Measurements from ENCODE around the gene HIVEP3.
"Not testable (repeated sequence)": the region's sequence is repeated elsewhere in the genome, so short reads cannot be mapped to it uniquely, and the experiment has no call there.

Gene HIVEP3

DNA sequence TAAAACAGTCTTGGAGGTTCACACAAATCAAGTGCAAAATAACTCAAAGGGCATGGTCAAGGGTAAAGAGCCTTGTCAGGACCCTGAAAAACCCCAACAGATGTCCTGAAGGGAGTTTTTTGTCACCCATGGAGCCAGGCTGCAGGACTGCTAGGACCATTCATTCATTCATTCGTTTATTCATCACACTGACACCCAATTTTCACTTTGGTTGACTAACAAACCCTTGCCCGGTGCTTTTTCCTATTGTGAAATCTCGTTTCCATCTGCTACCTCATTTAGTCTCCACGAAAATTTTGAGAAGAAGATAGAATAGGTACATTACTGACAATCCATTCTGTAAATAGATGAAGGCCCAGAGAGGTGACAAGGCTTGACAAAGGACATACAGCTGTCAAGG, 216.0 kb downstream of the HIVEP3 start:
- no peak for DNase-seq

DNA sequence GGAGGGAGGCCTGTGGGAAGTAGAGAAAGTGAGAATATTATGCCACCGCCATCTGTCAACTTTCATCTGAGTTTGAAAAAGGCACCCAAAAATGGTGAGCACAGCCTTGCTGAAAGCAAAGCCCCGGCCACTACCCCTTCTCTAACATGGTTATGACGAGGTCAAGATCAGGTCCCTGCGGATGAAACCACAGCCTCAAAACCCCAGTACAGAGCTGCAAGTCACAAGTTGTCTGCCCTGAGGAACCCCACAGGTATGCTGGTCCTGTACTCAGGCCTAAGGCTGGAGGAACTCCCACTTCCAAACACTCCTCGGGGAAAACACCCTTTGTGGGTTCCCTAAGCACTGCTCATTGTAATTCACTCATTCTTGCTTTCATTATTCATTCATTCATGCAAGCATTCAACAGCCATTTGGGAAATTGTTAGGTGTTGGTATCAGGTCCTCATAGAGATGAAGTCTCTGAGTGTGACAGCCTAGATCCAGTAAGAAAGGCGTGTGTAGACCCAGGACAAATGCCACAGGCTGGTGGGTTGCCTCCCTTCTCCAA, 217.7 kb downstream of the HIVEP3 start:
- no peak for DNase-seq

DNA sequence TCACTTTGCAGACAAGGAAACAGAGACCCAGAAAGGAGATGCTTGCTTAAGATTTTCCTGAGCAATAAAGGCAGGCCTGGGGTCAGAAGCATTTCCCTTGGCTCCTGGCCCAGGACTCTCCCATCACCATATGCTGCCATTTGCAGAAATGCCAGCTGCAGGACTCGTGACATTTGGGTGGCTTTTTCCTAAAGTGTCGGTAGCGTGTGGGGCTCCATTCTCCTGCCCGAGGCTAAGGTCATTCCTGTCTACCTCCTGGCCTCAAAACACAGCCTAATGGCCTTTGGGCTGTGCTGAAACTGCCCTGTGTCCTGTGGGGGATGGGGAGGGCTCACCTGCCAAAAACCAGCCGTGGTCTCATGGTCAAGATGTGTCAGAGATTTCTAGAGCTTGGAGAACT, 218.1 kb downstream of the HIVEP3 start:
- DNase-seq = no peak

DNA sequence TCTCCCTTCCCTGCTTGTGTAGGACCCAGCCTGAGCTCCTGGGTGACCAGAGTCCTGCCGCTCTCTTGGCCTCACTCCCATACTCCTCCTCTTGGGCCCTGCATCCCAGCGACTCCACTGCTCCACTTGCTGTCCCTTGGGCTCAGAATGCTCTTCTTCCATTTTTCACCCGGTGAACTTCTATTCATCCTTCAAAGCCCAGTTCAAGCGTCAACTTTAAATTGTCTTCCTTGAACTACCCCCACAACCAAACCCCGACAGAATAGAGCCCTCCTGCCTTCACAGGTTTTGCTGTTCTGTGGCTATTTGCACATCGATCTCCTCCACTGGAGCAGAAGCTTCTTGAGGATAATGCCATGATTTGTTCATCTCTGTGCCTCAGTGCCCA, 218.9 kb downstream of the HIVEP3 start:
- DNase-seq = no peak

DNA sequence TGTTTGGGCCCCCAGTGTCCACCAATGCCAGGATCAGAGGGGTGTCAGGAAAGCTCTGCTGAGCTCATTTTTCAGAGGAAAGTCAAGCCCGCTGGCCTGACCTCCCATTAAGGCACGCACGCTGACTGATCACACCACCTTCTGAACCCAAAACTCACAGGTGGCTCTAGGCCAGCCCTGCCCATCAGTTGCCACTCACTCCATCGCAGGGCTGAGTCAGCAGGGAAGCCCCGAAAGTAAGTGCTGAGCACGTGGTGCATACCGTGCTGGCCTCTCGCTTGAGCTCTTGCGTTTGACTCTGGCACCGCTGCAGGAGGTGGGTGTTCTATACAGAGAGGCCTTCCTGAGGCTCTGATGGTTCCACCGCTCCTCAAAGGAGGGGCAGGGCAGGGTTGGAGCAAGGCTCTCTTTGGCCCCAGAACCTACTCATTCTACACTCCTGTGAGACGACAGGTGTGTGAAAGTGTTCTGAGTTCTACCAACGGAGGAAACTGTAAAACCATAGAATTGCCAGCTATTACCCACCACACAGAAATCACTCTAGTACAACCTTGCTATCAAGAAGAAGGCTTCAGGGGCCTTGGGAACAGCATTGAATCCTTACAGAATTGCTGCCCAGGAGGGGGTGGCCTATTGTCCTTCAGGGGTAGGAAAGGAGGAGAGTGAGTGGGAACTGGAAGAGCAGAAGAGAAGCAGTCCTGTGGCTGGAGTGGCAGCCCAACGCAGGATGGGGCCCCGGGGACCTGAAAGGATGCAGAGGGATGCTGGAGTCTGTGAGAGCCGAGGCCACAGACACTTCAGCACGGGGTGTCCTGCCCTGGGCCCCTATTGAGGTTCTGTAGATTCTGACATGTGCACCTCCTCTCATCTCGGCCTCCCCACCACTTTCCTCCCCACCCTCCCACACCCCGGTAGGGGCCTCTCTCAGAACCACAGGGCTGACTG, 219.5 kb downstream of the HIVEP3 start:
- no peak for DNase-seq

DNA sequence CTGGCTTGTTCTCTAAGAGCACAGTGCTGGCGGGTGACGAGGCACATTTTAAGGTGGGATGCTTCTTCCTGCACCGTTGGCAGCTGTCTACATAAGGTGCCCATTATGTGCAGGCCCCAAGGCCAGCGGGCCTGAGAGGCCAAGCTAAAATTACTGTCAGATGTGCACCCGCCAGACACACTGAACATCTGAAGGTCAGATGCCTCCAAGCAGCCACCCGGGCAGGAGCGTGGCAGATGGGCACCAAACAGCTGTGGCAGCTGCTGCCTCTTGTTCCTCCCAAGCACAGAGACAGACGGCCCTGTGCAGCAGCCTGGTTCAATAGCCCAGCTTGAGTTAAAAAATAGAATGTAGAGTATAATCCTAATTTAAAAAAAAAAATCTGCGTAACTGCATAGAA, 222.3 kb downstream of the HIVEP3 start:
- no peak for DNase-seq

DNA sequence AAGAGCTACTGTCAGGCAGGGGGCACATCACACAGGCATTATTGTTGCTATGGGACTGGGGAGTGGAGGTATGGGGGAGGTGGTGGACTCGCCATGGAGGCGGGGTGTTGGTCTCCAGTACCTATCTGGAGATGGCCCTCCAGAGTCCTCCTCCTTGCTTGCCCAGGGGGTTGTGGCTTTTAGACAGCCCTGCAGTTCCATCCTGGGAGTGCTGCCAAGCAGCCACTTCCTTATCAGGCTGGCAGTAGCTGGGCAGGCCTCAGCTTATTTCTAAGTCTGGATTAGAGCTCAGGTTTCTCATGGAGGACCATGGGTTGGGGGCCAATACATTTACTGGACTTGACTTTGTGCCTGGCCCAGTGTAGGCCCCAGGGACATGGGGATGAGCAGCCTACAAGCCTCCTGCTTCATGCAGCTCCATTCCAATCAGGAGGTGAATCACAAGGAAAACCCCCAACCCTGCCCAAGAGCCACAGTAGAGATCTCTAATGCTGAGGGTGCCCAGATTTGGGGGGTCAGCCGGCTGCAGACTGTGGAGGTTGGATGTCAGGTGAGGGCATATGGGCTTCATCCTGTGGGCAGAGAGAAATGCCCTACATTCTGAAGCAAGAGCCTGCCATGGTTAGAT, 223.5 kb downstream of the HIVEP3 start:
- DNase-seq = peak; percentile 87

DNA sequence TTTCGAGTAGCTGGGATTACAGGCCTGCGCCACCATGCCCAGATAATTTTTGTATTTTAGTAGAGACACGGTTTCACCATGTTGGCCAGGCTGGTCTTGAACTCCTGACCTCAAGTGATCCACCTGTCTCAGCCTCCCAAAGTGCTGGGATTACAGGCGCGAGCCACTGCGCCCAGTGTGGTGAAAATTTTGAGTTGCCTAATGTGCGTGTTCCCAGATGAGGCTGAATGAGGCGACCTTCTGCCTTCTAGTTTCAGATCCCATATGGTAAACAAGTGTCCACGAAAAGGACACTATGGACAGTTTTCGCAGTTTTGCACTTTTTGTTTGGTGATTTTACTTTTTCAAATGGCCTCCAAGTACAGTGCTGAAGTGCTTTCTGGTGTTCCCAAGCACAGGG, 226.8 kb downstream of the HIVEP3 start:
- DNase-seq = not testable (repeated sequence)

DNA sequence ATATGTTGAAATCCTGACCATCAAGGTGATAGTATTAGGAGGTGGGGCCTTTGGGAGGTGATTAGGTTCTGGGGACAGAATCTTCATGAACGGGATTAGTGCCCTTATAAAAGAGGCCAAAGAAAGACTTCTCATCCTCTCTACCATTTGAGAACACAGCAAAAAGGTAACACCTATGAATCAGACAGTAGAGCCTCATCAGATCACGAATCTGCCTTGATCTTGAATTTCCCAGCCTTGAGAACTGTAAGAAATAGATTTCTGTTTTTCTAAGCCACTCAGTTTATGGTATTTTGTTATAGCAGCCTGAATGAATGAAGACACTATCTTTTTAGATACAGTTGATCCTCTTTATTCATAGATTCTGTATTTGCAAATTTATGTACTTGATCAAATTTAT, 227.3 kb downstream of the HIVEP3 start:
- DNase-seq = no peak

DNA sequence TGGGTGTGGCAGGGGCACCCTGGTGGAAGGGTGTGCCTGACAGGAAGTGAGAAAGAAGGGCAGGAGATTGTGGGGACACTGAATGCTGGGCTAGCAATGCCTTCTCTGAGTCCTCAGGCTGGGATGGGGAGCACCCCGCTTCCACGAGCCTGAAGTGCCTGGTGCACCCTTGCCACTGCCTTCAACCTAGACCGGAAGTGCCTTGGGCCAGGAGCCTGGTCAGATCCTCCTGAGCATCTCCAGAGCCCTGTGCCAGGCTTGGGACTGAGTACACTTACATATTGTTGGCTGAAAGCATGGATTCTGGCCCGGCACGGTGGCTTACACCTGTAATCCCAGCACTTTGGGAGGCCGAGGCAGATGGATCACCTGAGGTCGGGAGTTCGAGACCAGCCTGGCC, 228.4 kb downstream of the HIVEP3 start:
- DNase-seq = no peak

DNA sequence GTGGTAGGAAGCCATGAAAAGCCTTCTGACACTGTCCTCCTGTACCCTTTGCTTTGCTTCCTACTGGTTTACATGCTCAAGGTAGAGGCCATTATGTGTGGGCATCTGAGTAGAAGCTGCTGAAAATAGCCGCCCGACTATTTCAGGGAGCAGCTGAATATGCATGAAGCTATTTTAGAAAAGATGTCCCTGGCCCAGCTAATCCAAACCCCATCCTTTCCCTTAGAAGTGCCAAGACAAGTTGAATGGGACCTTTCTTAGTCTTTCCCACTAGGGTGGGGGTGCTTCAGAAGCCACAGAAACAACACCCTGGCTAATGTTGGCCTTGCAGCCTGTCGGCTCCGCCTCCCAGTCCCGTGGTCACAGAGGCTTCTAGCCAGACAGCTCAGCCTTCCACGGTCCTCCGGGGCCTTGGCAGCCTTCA, 229.2 kb downstream of the HIVEP3 start:
- peak; percentile 30 for DNase-seq

DNA sequence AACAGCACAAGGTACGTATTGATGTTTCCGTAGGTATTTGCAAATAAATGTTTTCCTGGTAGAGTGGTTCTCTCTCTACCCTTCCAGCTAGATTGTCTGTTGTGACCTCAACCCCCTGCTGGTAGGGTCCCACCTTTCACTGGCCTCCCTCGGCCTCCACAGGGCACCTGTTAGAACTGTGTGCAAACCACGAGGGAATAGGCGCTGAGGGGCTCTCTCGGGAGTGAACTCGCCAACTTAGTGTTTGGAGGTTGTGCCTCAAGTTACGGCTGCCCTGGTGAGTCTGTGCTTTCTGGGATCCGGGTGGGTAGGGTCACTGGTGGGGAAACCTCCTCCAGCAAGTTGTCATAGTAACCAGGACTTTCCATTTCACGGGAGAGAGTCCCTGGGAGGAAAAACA, 229.6 kb downstream of the HIVEP3 start:
- DNase-seq = no peak

DNA sequence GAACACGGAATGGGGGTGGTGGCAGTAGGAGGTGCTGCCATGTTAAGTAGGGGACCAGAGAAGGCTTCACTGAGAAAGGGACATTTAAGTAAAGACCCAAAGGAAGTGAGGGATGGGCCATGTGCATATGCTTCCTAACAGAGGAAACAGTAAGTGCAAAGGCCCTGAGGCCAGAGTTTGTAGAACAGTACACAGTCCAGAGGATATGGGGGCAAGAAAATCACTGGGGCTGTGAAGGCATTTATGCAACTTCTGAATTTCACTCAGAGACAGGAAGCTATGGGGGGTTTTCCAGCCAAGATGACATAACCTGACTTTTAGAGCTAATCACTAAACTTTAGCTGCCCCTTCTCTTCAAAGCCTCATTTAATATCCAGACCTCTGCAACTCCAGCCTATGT, 231.7 kb downstream of the HIVEP3 start:
- no peak for DNase-seq

DNA sequence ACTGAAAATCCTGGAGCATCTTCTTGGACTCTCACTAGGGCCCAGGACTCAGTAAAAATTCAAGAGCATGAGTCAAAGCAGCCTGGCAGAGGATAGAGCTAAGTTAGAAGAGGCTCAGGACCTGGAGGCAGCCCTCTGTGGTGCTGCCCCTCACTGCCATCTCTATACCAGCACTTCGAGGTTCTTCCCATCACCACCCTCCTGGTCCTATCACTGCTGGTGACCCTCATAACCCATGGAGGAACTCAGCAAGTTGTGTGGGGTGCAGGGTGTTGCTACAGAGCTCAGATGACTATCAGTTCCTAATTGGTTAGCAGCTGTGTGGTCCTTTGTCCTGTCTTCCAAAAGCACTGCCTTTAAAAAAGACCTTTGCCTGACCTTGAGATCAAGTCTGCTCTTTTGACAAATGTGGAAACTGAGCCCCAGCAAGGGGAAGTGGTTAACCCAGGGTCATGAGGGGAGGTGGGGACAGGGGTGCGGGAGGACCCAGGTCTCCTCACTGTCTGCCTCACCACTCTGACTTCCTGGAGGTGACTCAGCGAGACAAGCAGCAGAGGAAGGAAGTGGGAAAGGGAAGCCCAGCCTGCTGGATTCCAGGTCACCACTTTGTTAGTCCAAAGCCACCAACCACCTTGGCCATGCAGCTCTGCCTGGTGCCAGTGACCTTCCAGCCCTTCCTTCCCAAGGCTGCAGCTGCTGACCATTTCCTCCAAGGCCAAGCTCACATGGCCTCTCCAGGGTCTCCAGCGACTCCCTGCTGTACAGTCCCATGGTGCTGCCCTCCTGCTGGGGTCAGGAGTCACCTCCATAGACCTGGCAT, 234.8 kb downstream of the HIVEP3 start:
- DNase-seq = peak; percentile 53

DNA sequence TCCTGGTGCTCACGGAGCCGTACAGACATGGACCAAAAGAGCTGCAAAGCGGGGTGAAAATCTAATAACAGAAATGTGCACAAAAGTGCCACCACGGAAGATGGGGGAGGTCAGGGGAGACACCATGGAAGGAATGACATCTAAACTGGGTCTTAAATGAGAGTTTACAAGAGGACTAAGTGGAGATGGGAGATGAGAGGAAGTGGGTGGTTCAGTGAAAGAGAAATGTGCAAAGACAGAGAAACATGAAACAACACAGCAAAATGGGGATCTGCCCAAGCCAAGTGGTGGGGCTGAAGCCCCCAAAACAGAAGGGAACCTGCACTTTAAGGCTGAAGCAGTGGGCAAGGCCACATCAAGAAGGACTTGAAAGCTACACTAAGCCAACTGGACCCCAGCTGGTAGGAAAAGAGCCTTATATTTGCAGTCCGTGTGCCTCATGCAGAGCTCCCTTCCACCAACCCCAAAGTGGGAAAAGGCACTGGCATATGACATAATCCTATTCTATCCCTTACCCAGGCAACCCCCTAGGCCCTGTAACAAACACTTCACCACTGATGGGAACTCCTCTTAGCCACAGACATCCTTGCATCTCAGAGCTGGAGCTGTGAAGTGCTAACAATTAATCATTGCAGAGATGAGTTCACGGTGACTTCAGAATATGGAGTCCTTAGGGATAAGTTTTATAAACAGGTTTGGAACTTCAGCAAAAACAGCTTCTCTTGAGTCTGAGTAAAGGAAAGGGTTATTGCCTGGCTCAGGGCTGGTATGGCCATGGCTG, 235.7 kb downstream of the HIVEP3 start:
- no peak for DNase-seq

DNA sequence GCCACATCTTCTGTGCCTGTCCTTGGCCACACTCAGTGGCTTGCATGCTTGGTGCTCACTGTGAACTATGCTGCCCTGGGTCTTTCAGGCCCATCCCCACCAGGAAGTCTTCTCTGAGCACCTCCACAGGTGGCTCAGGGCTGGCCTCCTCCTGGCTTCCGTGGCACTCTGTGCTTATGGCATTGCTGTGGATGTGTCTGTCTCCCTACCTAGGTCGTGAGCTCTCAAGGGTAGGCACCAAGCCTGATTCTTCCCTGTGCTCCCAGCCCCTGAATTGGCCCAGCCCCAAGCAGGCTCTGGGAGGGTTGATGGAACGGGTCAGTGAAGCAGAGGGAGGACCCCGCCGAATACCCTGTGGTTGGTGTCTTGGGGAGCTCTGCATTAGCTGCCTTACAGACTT, 236.6 kb downstream of the HIVEP3 start:
- no peak for DNase-seq

DNA sequence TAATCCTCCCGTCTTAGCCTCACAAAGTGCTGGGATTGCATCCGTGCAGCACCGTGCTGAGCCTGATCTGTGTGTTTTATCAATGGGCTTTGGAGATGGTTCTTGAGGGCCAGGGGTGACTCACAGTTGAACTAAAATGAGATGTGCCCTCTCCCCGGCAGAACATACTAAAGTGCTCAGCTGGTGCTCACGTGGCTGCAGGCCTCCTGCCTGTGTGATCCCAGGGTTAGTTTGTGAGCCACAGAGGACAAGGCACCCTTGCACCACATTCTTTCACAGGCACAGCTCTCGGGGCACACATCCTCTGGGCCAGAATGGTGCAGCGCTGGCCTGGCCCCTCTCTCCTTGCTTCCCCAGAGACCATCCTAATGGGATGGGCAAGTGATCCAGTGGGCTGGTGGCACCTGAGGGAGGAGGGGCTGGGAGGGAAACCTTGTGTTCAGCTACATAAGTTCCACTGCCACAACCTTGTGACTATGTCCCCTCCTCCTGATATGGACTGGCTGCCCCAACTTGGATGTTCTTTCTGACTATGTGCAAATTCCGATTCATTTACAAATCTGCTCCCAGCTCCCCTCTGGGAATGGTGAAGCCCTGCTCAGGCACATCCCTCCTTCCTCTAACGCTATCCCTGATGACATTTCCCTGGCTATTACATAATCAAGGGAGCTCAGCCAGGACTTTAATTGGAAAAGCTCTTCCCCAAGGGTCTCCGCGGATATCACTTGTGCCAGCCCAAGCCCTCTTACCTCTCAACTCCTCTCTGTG, 237.2 kb downstream of the HIVEP3 start:
- DNase-seq = no peak

DNA sequence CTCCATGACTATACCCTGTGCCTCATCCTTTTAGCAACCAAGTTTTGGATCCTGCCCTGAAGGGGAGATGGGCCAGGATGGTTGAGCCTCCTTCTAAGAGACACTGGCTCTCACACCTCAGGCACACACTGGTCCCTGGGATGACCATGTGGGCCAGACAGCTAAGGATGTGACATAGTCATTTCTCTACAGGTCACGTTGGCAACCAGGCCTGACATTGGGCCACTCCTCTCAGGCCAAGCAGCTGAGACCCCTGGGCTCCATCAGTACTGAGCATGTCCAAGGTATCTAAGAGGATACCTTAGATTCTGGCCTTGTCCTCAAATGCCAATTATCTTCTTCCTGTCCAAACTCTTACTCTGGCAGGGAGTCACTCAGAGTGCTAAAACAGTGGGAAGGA, 238.7 kb downstream of the HIVEP3 start:
- DNase-seq = no peak

DNA sequence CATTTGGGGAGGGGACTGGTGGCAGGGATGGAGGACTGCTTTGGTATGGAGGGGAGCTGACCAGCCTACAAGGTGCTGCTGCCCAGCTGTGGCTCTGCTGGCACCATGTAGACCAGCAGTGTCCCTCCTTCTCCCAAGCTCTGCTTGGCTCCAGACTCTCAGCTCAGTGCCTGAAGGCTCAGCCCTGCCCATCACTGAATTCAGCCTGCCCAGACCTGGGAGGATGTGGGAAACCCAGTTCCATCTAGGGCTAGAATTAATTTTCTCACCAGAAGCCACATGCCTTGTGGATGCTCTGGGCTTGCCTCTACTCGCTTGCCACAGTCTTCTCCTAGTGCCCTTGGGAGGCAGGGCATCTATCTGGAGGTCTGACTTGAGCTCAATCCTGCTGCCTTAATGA, 239.2 kb downstream of the HIVEP3 start:
- DNase-seq = no peak

DNA sequence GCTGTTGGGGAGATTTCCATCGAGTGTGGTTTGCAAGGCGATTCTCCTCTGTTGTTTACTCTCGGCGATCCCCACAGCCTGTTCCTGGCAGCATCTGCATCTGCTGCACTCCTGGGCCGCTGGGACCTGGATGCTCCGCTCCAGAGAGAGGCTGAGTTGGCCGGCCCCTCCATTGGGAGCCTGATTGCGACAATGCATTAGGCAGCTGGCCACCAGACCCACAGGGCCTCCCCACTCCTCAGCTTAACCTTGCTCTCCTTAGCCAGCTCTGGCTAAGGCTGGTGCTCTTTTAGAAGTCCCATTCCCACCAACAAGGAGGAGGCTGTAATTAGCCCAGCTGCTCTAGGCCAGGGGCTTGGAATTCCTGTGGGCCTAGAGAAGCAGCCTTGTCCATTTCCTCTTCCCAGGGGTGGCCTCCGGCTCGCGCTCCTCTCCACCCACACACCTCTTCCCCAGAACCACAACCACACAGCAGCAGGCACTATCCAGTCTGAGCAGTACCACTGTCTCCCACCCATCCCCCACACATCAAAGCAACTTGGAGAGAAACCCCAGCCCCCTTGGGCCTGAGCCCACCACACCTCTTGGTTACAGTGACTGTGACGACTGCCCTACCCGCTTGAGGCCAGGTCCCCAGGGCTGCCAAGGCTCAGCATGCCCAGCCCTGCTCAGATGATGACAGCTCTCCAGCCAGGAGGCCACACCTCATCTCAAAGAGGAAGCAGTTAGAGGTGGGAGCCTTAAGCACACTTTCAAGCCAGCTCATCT, 240.4 kb downstream of the HIVEP3 start:
- peak; percentile 43 for DNase-seq

DNA sequence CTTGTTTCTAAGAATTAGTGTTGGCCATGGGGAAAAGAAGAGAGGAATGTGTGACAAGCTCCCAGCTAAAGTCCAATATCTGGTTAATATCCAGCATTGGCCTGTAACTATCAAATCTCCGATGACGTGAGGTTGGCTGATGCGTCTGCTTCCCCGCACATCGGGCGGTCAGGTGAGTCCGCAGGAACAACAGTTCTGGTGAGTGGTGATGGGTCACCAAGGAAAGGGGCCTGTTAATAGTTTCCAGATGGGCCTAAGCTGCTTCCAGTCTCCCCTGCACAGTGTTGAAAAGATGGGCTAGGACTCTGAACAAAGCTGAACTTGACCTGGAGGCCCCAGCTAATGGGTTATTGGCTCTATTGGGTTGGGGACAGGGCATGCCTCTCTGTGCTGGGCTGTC, 241.1 kb downstream of the HIVEP3 start:
- no peak for DNase-seq
